Activated T-cell treated with anti-CD3 and anti-CD28 coated beads, Interleukin-2, amount 50 U/mL, for 4 hours (primary cell): ENCODE results near the gene PAN3. TPM values are rescaled to one million over a fixed set of nuclear protein-coding genes. Genes with fewer than 3 reads are reported as not detected.

ENCODE experiments used
- ATAC-seq, 2 donors: fragments of 200-7000 bp; cut with Tn5 transposase; one replicate each; pipeline ENCODE4 v1.10.0; 2021
- DNase-seq: peaks from one replicate; pipeline ENCODE4 v3.0.0-alpha.2; 2020
- H3K27me3 Mint-ChIP-seq: one replicate; pipeline ENCODE4 v1.8.0; 2021; ENCODE audit warnings: low read depth, mixed read lengths
- H3K36me3 Mint-ChIP-seq: one replicate; pipeline ENCODE4 v1.8.0; 2022; ENCODE audit warnings: mixed read lengths; ENCODE audit not compliant: insufficient read depth
- H3K4me1 Mint-ChIP-seq: one replicate; pipeline ENCODE4 v1.8.0; 2021; ENCODE audit warnings: low read depth, mixed read lengths
- H3K4me3 Mint-ChIP-seq: one replicate; pipeline ENCODE4 v1.8.0; 2021; ENCODE audit warnings: mild to moderate bottlenecking, moderate library complexity, mixed read lengths
- H3K9me3 Mint-ChIP-seq: one replicate; pipeline ENCODE4 v1.8.0; 2021; ENCODE audit warnings: mixed read lengths
- total RNA-seq, 3 donors: library from RNA; stranded (reverse); gene quantifications; one replicate each; pipeline ENCODE4 v1.2.1, GENCODE V29; 2021

PAN3 gene
- total RNA-seq, 3 donors from 2014 or later = 23.0 to 26.2 (median 26.1) TPM

GRCh38 chr13:28336193-28336657 is 197.9 kb downstream of the PAN3 start:
- H3K36me3 Mint-ChIP-seq = no peaks in the 10 kb centered on the region
- no peak for ATAC-seq
- no peak overlapping the region for H3K4me3 Mint-ChIP-seq
- H3K27me3 Mint-ChIP-seq = no peaks in the 10 kb centered on the region
- H3K4me1 Mint-ChIP-seq = no peaks in the 10 kb centered on the region
- DNase-seq = no peak
- H3K9me3 Mint-ChIP-seq = no peaks in the 10 kb centered on the region

- H3K9me3 Mint-ChIP-seq = no peaks in the 10 kb centered on the region
- H3K4me1 Mint-ChIP-seq = no peaks in the 10 kb centered on the region
- no peaks in the 10 kb centered on the region for H3K27me3 Mint-ChIP-seq
- H3K36me3 Mint-ChIP-seq = no peaks in the 10 kb centered on the region
- ATAC-seq = no peak
- no peak for DNase-seq
- no peak overlapping the region for H3K4me3 Mint-ChIP-seq
Observed at GRCh38 chr13:28337166-28338005, 199.0 kb downstream of the PAN3 start.

- no peaks in the 10 kb centered on the region for H3K4me1 Mint-ChIP-seq
- no peaks in the 10 kb centered on the region for H3K27me3 Mint-ChIP-seq
- H3K4me3 Mint-ChIP-seq = no peak overlapping the region
- ATAC-seq = no peak
- no peaks in the 10 kb centered on the region for H3K9me3 Mint-ChIP-seq
- no peak for DNase-seq
- H3K36me3 Mint-ChIP-seq = no peaks in the 10 kb centered on the region
Observed at GRCh38 chr13:28338006-28338574, 199.7 kb downstream of the PAN3 start.

- Mint-ChIP-seq H3K9me3 (no peaks in the 10 kb centered on the region), H3K27me3 (no peaks in the 10 kb centered on the region), H3K4me1 (no peaks in the 10 kb centered on the region), H3K36me3 (no peaks in the 10 kb centered on the region), H3K4me3 (no peak overlapping the region)
- ATAC-seq (no peak), DNase-seq (no peak)
Observed at GRCh38 chr13:28338742-28339141, 200.4 kb downstream of the PAN3 start.

GRCh38 chr13:28339419-28339818 is 201.1 kb downstream of the PAN3 start:
- Mint-ChIP-seq H3K4me1 (no peaks in the 10 kb centered on the region), H3K9me3 (no peaks in the 10 kb centered on the region), H3K36me3 (no peaks in the 10 kb centered on the region), H3K27me3 (no peaks in the 10 kb centered on the region), H3K4me3 (no peak overlapping the region)
- ATAC-seq (no peak), DNase-seq (no peak)

- Mint-ChIP-seq H3K36me3 (no peaks in the 10 kb centered on the region), H3K27me3 (peaks cover 1% of the 10 kb centered on the region), H3K4me3 (no peak overlapping the region), H3K4me1 (no peaks in the 10 kb centered on the region), H3K9me3 (no peaks in the 10 kb centered on the region)
- ATAC-seq (peak; percentile 43 to 48), DNase-seq (no peak)
Observed at GRCh38 chr13:28340272-28340793, 202.0 kb downstream of the PAN3 start.

GRCh38 chr13:28342251-28342650 is 203.9 kb downstream of the PAN3 start:
- Mint-ChIP-seq H3K9me3 (no peaks in the 10 kb centered on the region), H3K27me3 (peaks cover 4% of the 10 kb centered on the region), H3K4me1 (no peaks in the 10 kb centered on the region), H3K36me3 (no peaks in the 10 kb centered on the region), H3K4me3 (no peak overlapping the region)
- no peak for DNase-seq
- no peak for ATAC-seq

GRCh38 chr13:28344163-28344562 is 205.8 kb downstream of the PAN3 start:
- peaks cover 4% of the 10 kb centered on the region for H3K27me3 Mint-ChIP-seq
- H3K4me3 Mint-ChIP-seq = no peak overlapping the region
- no peak for ATAC-seq
- no peak for DNase-seq
- no peaks in the 10 kb centered on the region for H3K9me3 Mint-ChIP-seq
- H3K36me3 Mint-ChIP-seq = no peaks in the 10 kb centered on the region
- H3K4me1 Mint-ChIP-seq = peaks cover 8% of the 10 kb centered on the region

Other genes with a start within 250 kb of the PAN3 start
- gene PDX1, start 218.5 kb upstream of the PAN3 start, total RNA-seq = not detected
- gene CDX2, start 169.2 kb upstream of the PAN3 start, total RNA-seq = under 1 TPM in 2 of 3 donors, not detected in 1; 0.11 to 0.43 TPM
- gene URAD, start 149.9 kb upstream of the PAN3 start, total RNA-seq = not detected
- gene FLT3, start 38.0 kb upstream of the PAN3 start, total RNA-seq = under 1 TPM in 2 of 3 donors, not detected in 1; 0.08 to 0.11 TPM